WTC11 (cell line): ENCODE measurements around the gene MRPS18B. TPM values are rescaled to one million over a fixed set of nuclear protein-coding genes. Genes with fewer than 3 reads are reported as not detected.

Experiments
- ATAC-seq: fragments of 200-7000 bp; cut with Tn5 transposase; 2 replicates; pipeline ENCODE4 v1.10.0; 2021; ENCODE audit warnings: mild to moderate bottlenecking, moderate library complexity
- CTCF ChIA-PET: fragments of 300-600 bp; sonication (Branson Sonifier 250); formaldehyde crosslinking; loops from one replicate; lab custom pipeline; 2021; ENCODE audit warnings: antibody characterized with exemption; lab: Charles Lee
- POLR2A ChIA-PET: fragments of 350-600 bp; sonication (Branson Sonifier 250); formaldehyde crosslinking; loops from one replicate; lab custom pipeline; 2021; ENCODE audit warnings: antibody characterized with exemption; lab: Charles Lee
- DNase-seq: peaks from one replicate; pipeline ENCODE4 v3.0.0; 2021; ENCODE audit warnings: low spot score
- H3K27ac Mint-ChIP-seq: 2 replicates; pipeline ENCODE4 v1.8.0; 2021; ENCODE audit warnings: mixed read lengths
- H3K27me3 Mint-ChIP-seq: 2 replicates; pipeline ENCODE4 v1.8.0; 2021; ENCODE audit warnings: low read depth, mild to moderate bottlenecking, moderate library complexity, mixed read lengths
- H3K36me3 Mint-ChIP-seq: 2 replicates; pipeline ENCODE4 v1.8.0; 2021; ENCODE audit warnings: mixed read lengths
- H3K4me1 Mint-ChIP-seq: 2 replicates; pipeline ENCODE4 v1.8.0; 2022; ENCODE audit warnings: mixed read lengths
- H3K4me3 Mint-ChIP-seq: 2 replicates; pipeline ENCODE4 v1.8.0; 2021; ENCODE audit warnings: mild to moderate bottlenecking, moderate library complexity, mixed read lengths
- H3K9me3 Mint-ChIP-seq: 2 replicates; pipeline ENCODE4 v1.8.0; 2021; ENCODE audit warnings: mixed read lengths
- AR ChIP-seq: fragments of 250-450 bp; sonication (Bioruptor Pico); IDR thresholded peaks from 2 replicates; pipeline ENCODE4 v1.9.0; 2021; ENCODE audit warnings: mild to moderate bottlenecking
- CREB1 ChIP-seq: sonication (generic); formaldehyde crosslinking; IDR thresholded peaks from 2 replicates; pipeline ENCODE4 v1.8.0; 2023; ENCODE audit warnings: mild to moderate bottlenecking, missing genetic modification reagents
- E2F1 ChIP-seq: sonication (generic); formaldehyde crosslinking; IDR thresholded peaks from 2 replicates; pipeline ENCODE4 v1.8.0; 2022; ENCODE audit warnings: mild to moderate bottlenecking, missing genetic modification reagents
- E2F5 ChIP-seq: sonication (generic); formaldehyde crosslinking; IDR thresholded peaks from 2 replicates; pipeline ENCODE4 v1.8.1; 2022; ENCODE audit warnings: mild to moderate bottlenecking, moderate library complexity, missing genetic modification reagents
- FOXP1 ChIP-seq: sonication (generic); formaldehyde crosslinking; IDR thresholded peaks from 2 replicates; pipeline ENCODE4 v1.8.0; 2022; ENCODE audit warnings: missing genetic modification reagents, mild to moderate bottlenecking, moderate library complexity, borderline replicate concordance
- MXD4 ChIP-seq: fragments of 250-450 bp; sonication (Bioruptor Pico); IDR thresholded peaks from 2 replicates; pipeline ENCODE4 v1.8.0; 2021; ENCODE audit warnings: mild to moderate bottlenecking, moderate library complexity, borderline replicate concordance
- NR1H2 ChIP-seq: sonication (generic); formaldehyde crosslinking; IDR thresholded peaks from 2 replicates; pipeline ENCODE4 v1.9.0; 2021; ENCODE audit warnings: mild to moderate bottlenecking, moderate library complexity, missing genetic modification reagents
- PRDM15 ChIP-seq: sonication (generic); formaldehyde crosslinking; IDR thresholded peaks from 2 replicates; pipeline ENCODE4 v1.8.0; 2022; ENCODE audit warnings: missing genetic modification reagents
- SOX15 ChIP-seq: fragments of 250-450 bp; sonication (Bioruptor Pico); IDR thresholded peaks from 2 replicates; pipeline ENCODE4 v1.9.0; 2021; ENCODE audit warnings: mild to moderate bottlenecking
- SP1 ChIP-seq: sonication (generic); formaldehyde crosslinking; conservative IDR thresholded peaks from 2 replicates; pipeline ENCODE4 v1.8.1; 2022; ENCODE audit warnings: missing genetic modification reagents
- TEAD4 ChIP-seq: sonication (generic); formaldehyde crosslinking; IDR thresholded peaks from 2 replicates; pipeline ENCODE4 v1.8.0; 2022; ENCODE audit warnings: mild to moderate bottlenecking, missing genetic modification reagents
- ZNF121 ChIP-seq: sonication (generic); formaldehyde crosslinking; IDR thresholded peaks from 2 replicates; pipeline ENCODE4 v1.8.0; 2023; ENCODE audit warnings: missing genetic modification reagents
- ZNF138 ChIP-seq: sonication (generic); formaldehyde crosslinking; conservative IDR thresholded peaks from 2 replicates; pipeline ENCODE4 v1.8.1; 2022; ENCODE audit warnings: mild to moderate bottlenecking, moderate library complexity, missing genetic modification reagents
- ZNF416 ChIP-seq: fragments of 250-450 bp; sonication (Bioruptor Pico); IDR thresholded peaks from 2 replicates; pipeline ENCODE4 v1.9.0; 2021; ENCODE audit warnings: mild to moderate bottlenecking, inconsistent platforms
- ZNF512 ChIP-seq: sonication (generic); formaldehyde crosslinking; IDR thresholded peaks from 2 replicates; pipeline ENCODE4 v1.8.1; 2022; ENCODE audit warnings: missing genetic modification reagents, borderline replicate concordance
- total RNA-seq: library from RNA; stranded (reverse); gene quantifications from 3 replicates; pipeline ENCODE4 v1.2.3, GENCODE V29; 2021

The MRPS18B gene
- total RNA-seq, 1 experiment from 2014 or later, result 67.8 TPM

GRCh38 chr6:30601436-30601814 is 16.2 kb upstream of the MRPS18B start:
- POLR2A ChIA-PET, result interaction anchor here (1.3 to 1.8 kb wide), 2 partner anchors 11 to 13 kb away, joined by 6 to 7 read pairs; no protein-coding TSS in a partner anchor
- peaks cover 59% of the 10 kb centered on the region for H3K36me3 Mint-ChIP-seq
- no peak for TF ChIP-seq E2F5 (CRISPR knock-in tag)
- TF ChIP-seq SOX15, result no peak
- no peak for TF ChIP-seq TEAD4
- TF ChIP-seq E2F1 (CRISPR knock-in tag), result no peak
- TF ChIP-seq ZNF121 (CRISPR knock-in tag), result no peak
- no peak for TF ChIP-seq SP1 (CRISPR knock-in tag)
- TF ChIP-seq FOXP1 (CRISPR knock-in tag), result no peak
- no peak for TF ChIP-seq ZNF512 (CRISPR knock-in tag)
- TF ChIP-seq MXD4 (CRISPR knock-in tag), result no peak
- TF ChIP-seq NR1H2, result no peak
- no peak for TF ChIP-seq ZNF138 (CRISPR knock-in tag)
- no peak for TF ChIP-seq AR (CRISPR knock-in tag)
- TF ChIP-seq PRDM15, result no peak
- no peak for TF ChIP-seq ZNF416 (CRISPR knock-in tag)
- no peak for TF ChIP-seq CREB1 (CRISPR knock-in tag)
- TF ChIP-seq, all 79 proteins: peak for 0
- H3K9me3 Mint-ChIP-seq, result no peaks in the 10 kb centered on the region
- no peak for DNase-seq
- no peaks in the 10 kb centered on the region for H3K4me1 Mint-ChIP-seq
- CTCF ChIA-PET, result interaction anchor here (1.2 to 2.7 kb wide), 3 partner anchors 60 to 148 kb away, joined by 3 to 5 read pairs (median 3); no protein-coding TSS in a partner anchor
- no peak for ATAC-seq
- H3K4me3 Mint-ChIP-seq, result no peak overlapping the region
- H3K27me3 Mint-ChIP-seq, result no peaks in the 10 kb centered on the region
- no peak overlapping the region for H3K27ac Mint-ChIP-seq
